ENCODE measurements around the gene ITGAV.

Gene ITGAV

GRCh38 chr2:186573531-186573930, 16.3 kb upstream of the ITGAV start:
- in situ Hi-C loops (cut with MboI; ENCODE audit: low pct_unique_long_range_greater_than_20kb, low sequenced_read_pairs, unreplicated experiment): no loop called here
- DNase-seq (ENCODE audit: low spot score): no peak
- TF ChIP-seq CTCF (IDR thresholded peaks at IDR 0.05; ENCODE audit: extremely low read depth, insufficient read depth, missing control alignments): no peak

GRCh38 chr2:186575302-186575701, 14.6 kb upstream of the ITGAV start:
- no peak for DNase-seq (ENCODE audit: low spot score)
- in situ Hi-C loops (cut with MboI; ENCODE audit: low pct_unique_long_range_greater_than_20kb, low sequenced_read_pairs, unreplicated experiment): no loop called here
- TF ChIP-seq CTCF (IDR thresholded peaks at IDR 0.05; ENCODE audit: extremely low read depth, insufficient read depth, missing control alignments): no peak

- no peak for DNase-seq (ENCODE audit: low spot score)
- TF ChIP-seq CTCF (IDR thresholded peaks at IDR 0.05; ENCODE audit: extremely low read depth, insufficient read depth, missing control alignments): no peak
- in situ Hi-C loops (cut with MboI; ENCODE audit: low pct_unique_long_range_greater_than_20kb, low sequenced_read_pairs, unreplicated experiment): no loop called here
These were observed 14.0 kb upstream of the ITGAV start for GRCh38 chr2:186575856-186576255.

- no peak for DNase-seq (ENCODE audit: low spot score)
- in situ Hi-C loops (cut with MboI; ENCODE audit: low pct_unique_long_range_greater_than_20kb, low sequenced_read_pairs, unreplicated experiment): no loop called here
These were observed 13.2 kb upstream of the ITGAV start for GRCh38 chr2:186576614-186577013.

GRCh38 chr2:186582698-186583097, 7.2 kb upstream of the ITGAV start:
- in situ Hi-C loops (cut with MboI; ENCODE audit: low pct_unique_long_range_greater_than_20kb, low sequenced_read_pairs, unreplicated experiment): no loop called here
- DNase-seq (ENCODE audit: low spot score): no peak
- TF ChIP-seq CTCF (IDR thresholded peaks at IDR 0.05; ENCODE audit: extremely low read depth, insufficient read depth, missing control alignments): no peak

More at GRCh38 chr2:186576614-186577013, 13.2 kb upstream of the ITGAV start:
- TF ChIP-seq CTCF (IDR thresholded peaks at IDR 0.05; ENCODE audit: extremely low read depth, insufficient read depth, missing control alignments): no peak

GRCh38 chr2:186584053-186584452, 5.8 kb upstream of the ITGAV start:
- no peak for TF ChIP-seq CTCF (IDR thresholded peaks at IDR 0.05; ENCODE audit: extremely low read depth, insufficient read depth, missing control alignments)
- in situ Hi-C loops (cut with MboI; ENCODE audit: low pct_unique_long_range_greater_than_20kb, low sequenced_read_pairs, unreplicated experiment): no loop called here
- no peak for DNase-seq (ENCODE audit: low spot score)

- no peak for DNase-seq (ENCODE audit: low spot score)
- in situ Hi-C loops (cut with MboI; ENCODE audit: low pct_unique_long_range_greater_than_20kb, low sequenced_read_pairs, unreplicated experiment): no loop called here
- no peak for TF ChIP-seq CTCF (IDR thresholded peaks at IDR 0.05; ENCODE audit: extremely low read depth, insufficient read depth, missing control alignments)
These were observed 1.4 kb upstream of the ITGAV start for GRCh38 chr2:186588421-186588820.

Measured in GM13977 (cell line).